ENCODE results near the gene ACTRT2. TPM values are rescaled to one million over a fixed set of nuclear protein-coding genes. Genes with fewer than 3 reads are reported as not detected.

ACTRT2 gene
- total and polyA plus RNA-seq, 2 of the 8 experiments (the other 6 are each of a cell fraction or from before 2014, with no cell fraction given), result not detected

DNA sequence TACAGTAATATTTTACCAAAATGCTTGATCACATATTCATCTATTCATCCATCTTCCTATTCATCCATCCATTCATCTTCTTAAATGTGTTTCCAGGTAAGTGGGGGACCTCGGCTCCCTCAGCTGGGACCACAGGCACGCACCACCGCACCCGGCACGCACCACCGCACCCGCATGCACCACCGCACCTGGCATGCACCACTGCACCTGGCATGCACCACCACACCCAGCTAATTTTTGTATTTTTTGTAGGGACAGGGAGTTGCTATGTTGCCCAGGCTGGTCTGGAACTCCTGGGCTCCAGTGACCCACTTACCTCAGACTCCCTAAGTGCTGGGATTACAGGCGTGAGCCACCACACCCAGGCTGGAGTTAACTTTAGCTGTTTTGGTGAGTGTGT is 21.2 kb downstream of the ACTRT2 start:
- CTCF ChIA-PET (ENCODE audit: partially characterized antibody), result no interaction called here
- 97% methylated on average over 9 of the region's 9 CpGs; no CpG with 5 or more reads in 1 of the 2 experiments for WGBS, 2 experiments (ENCODE audit: extremely low coverage in 1 of 2, insufficient coverage in 1 of 2, insufficient read length in 1 of 2, insufficient replicate concordance in 2 of 2, low coverage in 1 of 2, low lambda C conversion rate in 2 of 2, missing lambda C conversion rate in 1 of 2)

More for the DNA sequence above, 21.2 kb downstream of the ACTRT2 start:
- no peak overlapping the region for H3K4me3 ChIP-seq (ENCODE audit: extremely low read depth in 1 of 4, insufficient read depth in 2 of 4, low read depth in 3 of 4, low read length in 4 of 4)
- H3K14ac ChIP-seq (ENCODE audit: insufficient read length), result no peak overlapping the region
- no peaks in the 10 kb centered on the region for H3K79me2 ChIP-seq (ENCODE audit: control insufficient read depth in 1 of 2, insufficient read depth in 2 of 2, low read length in 2 of 2)
- H2AK5ac ChIP-seq (ENCODE audit: low read depth, low read length), result no peak overlapping the region
- no peak overlapping the region for H4K5ac ChIP-seq (ENCODE audit: insufficient read length, low read depth, low read length)
- no peaks in the 10 kb centered on the region for H3K23me2 ChIP-seq (ENCODE audit: low read depth, low read length)
- H4K91ac ChIP-seq (replicated peaks; ENCODE audit: insufficient read length, low read length), result no peak overlapping the region
- H2BK120ac ChIP-seq (replicated peaks; ENCODE audit: low read depth, low read length), result no peak overlapping the region
- no peak overlapping the region for H4K8ac ChIP-seq (ENCODE audit: extremely low read depth, insufficient read depth, low read length)
- H2AFZ ChIP-seq (ENCODE audit: low read length), result no peak overlapping the region
- no peak overlapping the region for H3K18ac ChIP-seq (ENCODE audit: extremely low read depth, low read length)
- no peaks in the 10 kb centered on the region for H3K36me3 ChIP-seq (ENCODE audit: control insufficient read depth in 2 of 4, insufficient read depth in 4 of 4, low read length in 3 of 4)
- peaks cover 53 to 76% of the 10 kb centered on the region in 2 experiments for H3K9me3 ChIP-seq (ENCODE audit: insufficient read depth in 2 of 2, low read depth in 1 of 2, low read length in 1 of 2)
- H2BK20ac ChIP-seq (ENCODE audit: low read length), result no peak overlapping the region
- no peaks in the 10 kb centered on the region for H3K27me3 ChIP-seq (replicated peaks in 1 of 4; ENCODE audit: control insufficient read depth in 3 of 4, extremely low read depth in 1 of 4, insufficient read depth in 3 of 4, low read length in 3 of 4)
- POLR2A ChIA-PET (ENCODE audit: partially characterized antibody), result no interaction called here
- no peak overlapping the region for H3K9ac ChIP-seq (replicated peaks in 1 of 4; ENCODE audit: extremely low read depth in 1 of 4, low read depth in 3 of 4, low read length in 3 of 4)
- H3K79me1 ChIP-seq (ENCODE audit: low read depth, low read length), result no peaks in the 10 kb centered on the region
- no peaks in the 10 kb centered on the region for H4K20me1 ChIP-seq (replicated peaks in 1 of 2; ENCODE audit: control insufficient read depth in 1 of 2, insufficient read depth in 2 of 2, low read length in 2 of 2)
- no peak for TF ChIP-seq HDAC6 (IDR thresholded peaks at IDR 0.05; ENCODE audit: low read depth, low read length)
- no peak for TF ChIP-seq CHD1 (IDR thresholded peaks at IDR 0.05; ENCODE audit: low read depth, low read length)
- no peak for TF ChIP-seq SIX5 (IDR thresholded peaks at IDR 0.05; ENCODE audit: low read depth, low read length)
- TF ChIP-seq SP4 (IDR thresholded peaks at IDR 0.05; ENCODE audit: low read length), result no peak
- no peak for TF ChIP-seq YY1 (IDR thresholded peaks at IDR 0.05; ENCODE audit: low read depth, low read length)
- TF ChIP-seq ATF2 (IDR thresholded peaks at IDR 0.05; ENCODE audit: low read length), result no peak
- TF ChIP-seq MAFK (IDR thresholded peaks at IDR 0.05; ENCODE audit: low read depth, low read length), result no peak
- TF ChIP-seq E2F6 (IDR thresholded peaks at IDR 0.05), result no peak
- no peak for TF ChIP-seq TCF12 (IDR thresholded peaks at IDR 0.05; ENCODE audit: low read depth, low read length)
- TF ChIP-seq CBX5 (IDR thresholded peaks at IDR 0.05; ENCODE audit: low read depth, low read length), result no peak
- H2BK5ac ChIP-seq (ENCODE audit: low read depth, low read length), result no peak overlapping the region
- peaks cover 0 to 5% (median 0%) of the 10 kb centered on the region in 4 experiments; a peak in 1 of 7 replicates for H3K4me1 ChIP-seq (replicated peaks in 1 of 4; ENCODE audit: control insufficient read depth in 3 of 4, insufficient read depth in 4 of 4, low read length in 3 of 4)
- no peak overlapping the region for H3K27ac ChIP-seq (ENCODE audit: low read depth, low read length)
- FAIRE-seq (no peak), DNase-seq (ENCODE audit: low read depth in 1 of 2, low spot score in 2 of 2) (no peak)
- H2BK15ac ChIP-seq (ENCODE audit: low read length), result no peak overlapping the region
- H3K4me2 ChIP-seq (ENCODE audit: insufficient read depth in 1 of 2, low read depth in 2 of 2, low read length in 2 of 2), result no peak overlapping the region
- H3K23ac ChIP-seq (ENCODE audit: insufficient read length), result no peak overlapping the region
- H2BK12ac ChIP-seq (ENCODE audit: low read depth, low read length), result no peak overlapping the region
- H3K56ac ChIP-seq (replicated peaks; ENCODE audit: insufficient read length, low read depth, low read length), result no peak overlapping the region
- no peak overlapping the region for H3K4ac ChIP-seq (replicated peaks; ENCODE audit: insufficient read length, low read depth, low read length)

Measured in H1 (cell line).